ENCODE measurements around the gene TAS2R10.
"Not testable (repeated sequence)": the region's sequence is repeated elsewhere in the genome, so short reads cannot be mapped to it uniquely, and the experiment has no call there.

The TAS2R10 gene, protein sequence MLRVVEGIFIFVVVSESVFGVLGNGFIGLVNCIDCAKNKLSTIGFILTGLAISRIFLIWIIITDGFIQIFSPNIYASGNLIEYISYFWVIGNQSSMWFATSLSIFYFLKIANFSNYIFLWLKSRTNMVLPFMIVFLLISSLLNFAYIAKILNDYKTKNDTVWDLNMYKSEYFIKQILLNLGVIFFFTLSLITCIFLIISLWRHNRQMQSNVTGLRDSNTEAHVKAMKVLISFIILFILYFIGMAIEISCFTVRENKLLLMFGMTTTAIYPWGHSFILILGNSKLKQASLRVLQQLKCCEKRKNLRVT

GRCh38 chr12:10826258-10826657 is at the start of gene TAS2R10:
TAS2R10 (minus strand) TSS chr12:10826358; CDS start chr12:10826269, 89 bp downstream.
- DNase-seq (ENCODE audit: low read depth), result no peak

DNA sequence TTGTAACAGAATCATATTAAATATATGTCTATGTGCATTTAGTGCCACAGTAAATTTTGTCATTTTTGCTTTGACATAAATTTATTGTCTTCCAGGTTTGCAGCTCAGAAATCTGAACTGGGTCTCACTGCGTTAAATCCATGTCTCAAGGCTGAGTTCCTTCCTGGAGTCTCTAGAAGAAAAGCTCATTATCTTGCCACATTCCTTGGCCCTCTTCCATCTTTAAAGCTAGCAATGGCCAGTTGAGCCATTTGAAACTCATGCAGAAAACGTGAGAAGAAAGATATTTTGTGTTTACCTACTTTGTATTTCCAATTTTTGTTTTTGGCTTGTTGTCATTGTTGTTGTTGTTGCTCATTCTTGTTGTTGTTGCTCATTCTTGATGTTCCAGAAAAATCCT is 47.2 kb upstream of the TAS2R10 start:
- no peak for DNase-seq (ENCODE audit: low read depth)

- DNase-seq (ENCODE audit: low read depth), result no peak
Measured at GRCh38 chr12:10867381-10867780, 41.2 kb upstream of the TAS2R10 start.

DNA sequence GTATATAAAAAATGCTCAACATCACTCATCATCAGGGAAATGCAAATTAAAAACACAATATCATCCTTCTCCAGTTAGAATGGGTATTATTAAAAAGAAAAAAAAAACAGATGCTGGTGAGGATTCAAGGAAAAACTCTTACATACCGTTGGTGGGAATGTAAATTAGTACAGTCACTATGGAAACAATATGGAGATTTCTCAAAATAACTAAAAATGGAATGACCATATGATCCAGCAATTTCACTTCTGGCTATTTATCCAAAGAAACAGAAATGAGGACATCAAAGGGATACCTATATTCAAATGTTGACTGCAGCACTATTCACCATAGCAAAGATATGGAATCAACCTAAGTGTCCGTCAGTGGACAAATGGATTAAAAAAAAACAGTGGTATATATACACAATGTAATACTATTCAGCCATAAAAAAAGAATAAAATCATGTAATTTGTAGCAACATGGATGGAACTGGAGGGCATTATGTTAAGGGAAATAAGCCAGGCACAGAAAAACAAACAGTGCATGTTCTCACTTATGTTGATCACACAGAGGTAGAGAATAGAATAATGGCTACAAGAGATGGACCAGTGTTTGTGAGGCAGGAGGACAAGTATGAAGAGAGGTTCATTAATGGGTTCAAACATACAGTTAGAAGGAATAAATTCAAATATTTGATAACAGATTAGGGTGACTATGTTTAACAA is 37.5 kb upstream of the TAS2R10 start:
- DNase-seq (ENCODE audit: low read depth), result no peak

DNA sequence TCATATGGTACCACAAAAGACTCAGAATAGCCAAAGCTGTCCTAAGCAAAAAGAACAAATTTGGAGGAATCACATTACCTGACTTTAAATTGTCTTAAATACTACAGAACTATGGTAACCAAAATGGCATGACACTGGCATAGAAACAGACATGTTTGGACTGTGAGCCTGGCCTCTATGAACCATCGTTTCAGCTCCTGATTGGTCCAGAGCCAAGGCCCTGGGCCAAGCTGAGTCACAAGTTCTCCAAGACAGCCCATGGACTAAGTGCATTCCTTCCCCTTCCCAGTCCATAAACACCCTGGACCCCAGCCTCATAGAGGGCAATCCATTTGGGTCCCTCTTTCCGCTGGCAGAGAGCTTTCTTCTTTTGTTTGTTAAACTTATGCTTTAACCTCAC is 35.2 kb upstream of the TAS2R10 start:
- DNase-seq (ENCODE audit: low read depth), result no peak

DNA sequence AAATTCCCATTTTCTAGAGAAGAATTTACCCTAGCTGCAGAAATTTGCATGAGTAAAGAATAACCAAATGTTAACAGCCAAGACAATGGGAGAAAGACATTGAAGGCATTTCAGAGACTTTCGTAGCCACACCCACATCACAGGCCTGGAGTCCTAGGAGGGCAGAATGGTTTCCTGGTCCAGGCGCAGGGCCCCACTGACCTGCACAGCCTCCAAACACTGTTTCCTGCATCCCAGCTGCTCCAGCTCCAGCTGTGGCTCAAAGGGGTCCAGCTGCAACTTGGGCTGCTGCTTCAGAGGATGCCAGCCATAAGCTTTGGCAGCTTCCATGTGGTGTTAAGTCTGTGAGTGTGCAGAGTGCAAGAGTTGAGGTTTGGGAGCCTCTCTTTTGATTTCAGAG is 29.6 kb upstream of the TAS2R10 start:
- DNase-seq (ENCODE audit: low read depth), result no peak

DNA sequence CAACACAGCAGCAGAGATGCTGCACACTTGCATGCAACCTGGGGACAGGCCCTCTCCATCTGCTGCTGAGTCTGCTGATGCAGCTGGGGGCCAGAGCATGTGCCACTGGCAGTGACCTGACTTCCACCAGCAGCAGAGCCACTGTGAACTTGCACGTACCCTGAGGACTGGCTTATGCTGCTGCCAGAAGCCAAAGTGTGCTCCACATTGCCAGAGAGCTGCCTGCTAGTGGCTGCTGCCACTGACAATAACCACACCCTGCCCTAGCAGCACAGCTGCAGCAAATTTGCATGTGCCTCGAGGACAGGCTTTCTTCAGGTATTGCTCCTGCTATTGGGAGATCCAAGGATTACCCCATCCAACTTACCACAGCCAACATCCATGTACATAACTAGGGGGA is 27.6 kb upstream of the TAS2R10 start:
- DNase-seq (ENCODE audit: low read depth), result no peak

- DNase-seq (ENCODE audit: low read depth), result no peak
Measured at GRCh38 chr12:10851243-10851858, 25.2 kb upstream of the TAS2R10 start.

DNA sequence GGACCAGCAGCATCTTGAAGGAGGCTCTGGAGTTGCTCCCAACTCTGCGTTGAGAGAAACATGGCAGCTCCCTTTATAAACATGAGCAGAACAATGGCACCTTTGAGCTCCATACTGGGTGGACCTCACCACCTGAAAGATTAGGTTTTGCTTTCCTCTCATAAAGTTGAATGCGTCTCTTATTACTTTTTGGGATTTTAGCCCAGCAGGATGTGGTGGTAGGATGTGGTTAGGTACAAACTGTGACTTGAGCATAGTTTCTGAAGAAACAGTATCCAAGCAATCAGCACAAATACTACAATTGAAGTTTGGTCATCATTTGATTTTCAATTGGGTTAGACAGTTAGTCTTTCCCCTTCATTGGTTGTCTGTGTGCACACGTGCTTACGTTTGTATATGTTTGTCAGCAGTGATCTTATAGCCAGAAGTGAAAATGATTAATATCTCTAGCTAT is 23.3 kb upstream of the TAS2R10 start, which contains the start of gene PRR4:
PRR4 (minus strand) TSS at position 51 of the 454 bp plus-strand sequence; CDS start at position 13, 38 bp downstream.
- no peak for DNase-seq (ENCODE audit: low read depth)

- DNase-seq (ENCODE audit: low read depth), result no peak
Measured at GRCh38 chr12:10847744-10848143, 21.6 kb upstream of the TAS2R10 start.

DNA sequence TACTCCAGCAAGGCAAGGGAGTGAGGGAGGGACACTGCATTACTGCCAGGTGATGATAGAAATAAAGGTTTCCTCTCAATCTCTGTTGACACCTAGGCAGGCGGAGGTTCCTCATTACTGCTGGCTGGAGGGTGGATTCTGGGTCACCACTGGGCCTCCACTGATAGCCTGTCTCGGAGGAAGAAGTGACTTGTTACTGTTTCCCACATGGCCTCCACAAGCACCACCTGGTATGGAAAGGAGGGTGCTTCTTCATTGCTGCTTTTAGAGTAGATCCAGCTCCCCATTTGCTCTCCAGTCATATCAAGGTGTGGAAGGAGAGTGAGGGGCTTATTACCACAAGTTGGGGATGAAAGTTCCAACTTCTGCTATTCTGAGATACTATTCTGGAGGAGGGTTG is 16.7 kb upstream of the TAS2R10 start:
- DNase-seq (ENCODE audit: low read depth), result no peak

- DNase-seq (ENCODE audit: low read depth), result no peak
Measured at GRCh38 chr12:10838461-10838860, 12.3 kb upstream of the TAS2R10 start.

DNA sequence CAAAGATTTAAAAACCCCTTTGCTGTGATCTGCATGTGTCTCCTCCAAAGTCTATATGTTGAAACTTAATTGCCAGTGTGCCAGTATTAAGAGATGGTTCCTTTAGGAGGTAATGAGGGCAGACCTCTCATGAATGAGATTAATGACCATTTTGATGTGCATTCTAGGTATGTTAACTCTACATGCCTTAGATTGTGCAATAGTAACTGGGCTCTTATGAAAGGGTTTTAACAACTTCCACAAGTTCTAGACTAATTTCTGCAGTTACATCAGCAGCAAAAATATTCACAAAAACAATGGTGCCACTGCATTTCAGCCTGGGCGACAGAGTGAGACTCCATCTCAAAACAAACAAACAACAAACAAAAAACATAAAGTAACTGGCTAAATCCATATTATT is 3.8 kb upstream of the TAS2R10 start:
- DNase-seq (ENCODE audit: low read depth), result no peak

DNA sequence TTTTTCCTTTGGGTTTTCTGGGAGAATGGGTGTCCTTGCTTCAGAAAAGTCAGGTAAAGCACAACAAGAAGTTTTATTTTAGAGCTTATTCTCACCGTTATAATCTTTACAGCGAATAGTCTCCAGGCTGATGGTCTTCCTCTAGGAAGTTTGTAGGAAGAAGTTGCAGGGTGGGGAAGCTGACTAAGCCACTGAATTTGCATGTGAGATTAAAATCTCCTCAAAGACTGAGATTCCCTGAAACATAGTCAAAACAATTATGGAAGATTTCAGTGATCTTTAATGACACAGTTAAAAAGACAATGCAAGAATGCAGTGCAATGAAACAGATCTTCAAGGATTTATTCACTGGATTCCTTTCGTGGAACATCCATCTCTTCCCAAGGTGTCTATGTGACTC is 1.2 kb downstream of the TAS2R10 start:
- no peak for DNase-seq (ENCODE audit: low read depth)

- DNase-seq (ENCODE audit: low read depth), result no peak
Measured at GRCh38 chr12:10811883-10812536, 14.1 kb downstream of the TAS2R10 start.

DNA sequence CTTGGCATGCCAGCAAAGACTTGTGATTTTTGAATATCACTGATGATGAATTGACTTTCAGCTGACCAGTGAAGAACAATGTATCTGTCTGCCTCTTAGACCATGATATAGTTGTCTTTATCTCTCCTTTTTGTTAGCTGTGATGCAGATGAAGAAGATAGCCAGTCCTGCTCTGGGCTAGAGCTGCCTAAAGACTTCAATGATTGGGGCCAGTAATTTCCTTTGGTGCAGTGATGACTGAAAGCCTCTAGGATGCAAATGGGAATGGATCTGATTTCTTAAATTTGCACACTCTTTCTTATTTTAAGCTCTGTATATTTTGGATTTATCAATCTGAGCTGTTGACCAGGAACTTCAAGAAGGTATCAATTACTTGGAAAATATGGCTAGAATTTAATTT is 16.1 kb downstream of the TAS2R10 start, which contains the start of gene TAS2R9:
TAS2R9 (minus strand) TSS at position 101 of the 400 bp plus-strand sequence; CDS start at position 8, 93 bp downstream.
- no peak for DNase-seq (ENCODE audit: low read depth)

DNA sequence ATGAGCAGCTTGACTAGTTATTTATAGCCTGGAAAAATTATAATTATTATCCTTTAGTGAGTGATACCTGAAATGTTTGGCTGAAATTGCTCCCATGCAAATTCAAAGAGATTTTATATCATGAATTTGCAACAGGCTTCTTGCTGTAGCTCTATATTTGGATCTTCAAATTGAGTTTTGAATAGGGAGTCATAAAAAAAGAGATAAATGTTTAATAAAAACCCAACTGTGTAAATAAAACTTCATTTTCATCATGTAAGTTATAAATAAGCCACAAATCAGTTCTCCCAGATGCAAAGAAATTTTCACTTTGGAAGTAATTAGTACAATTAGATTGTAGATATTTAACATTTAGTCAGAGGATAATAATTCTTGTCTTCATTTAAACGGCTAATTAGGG is 19.0 kb downstream of the TAS2R10 start, which contains the start of gene TAS2R8:
TAS2R8 (minus strand) TSS at position 101 of the 400 bp plus-strand sequence. CDS start 306 bp downstream, outside the sequence.
- DNase-seq (ENCODE audit: low read depth), result no peak

DNA sequence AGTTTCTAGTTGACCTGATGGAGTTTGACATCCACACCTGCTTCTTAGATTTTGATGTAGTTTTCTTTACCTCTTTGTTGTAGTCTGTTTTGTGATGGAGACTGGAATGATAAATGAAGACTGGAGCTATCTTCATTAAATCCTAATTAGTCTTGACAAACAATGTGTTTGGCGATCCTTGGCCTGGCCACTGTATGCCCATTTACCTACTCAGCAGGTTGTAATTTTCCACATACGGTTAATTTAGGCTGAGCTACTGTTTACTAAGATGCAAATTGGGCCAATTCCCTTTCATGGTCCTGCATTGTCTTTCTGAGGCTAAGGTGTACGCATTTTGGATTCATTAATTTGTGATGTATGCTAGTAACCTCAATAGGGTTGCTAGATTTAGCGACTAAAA is 23.6 kb downstream of the TAS2R10 start, which contains the start of gene TAS2R7:
TAS2R7 (minus strand) TSS at position 41 of the 400 bp plus-strand sequence. CDS start 57 bp downstream, outside the sequence.
- no peak for DNase-seq (ENCODE audit: low read depth)

DNA sequence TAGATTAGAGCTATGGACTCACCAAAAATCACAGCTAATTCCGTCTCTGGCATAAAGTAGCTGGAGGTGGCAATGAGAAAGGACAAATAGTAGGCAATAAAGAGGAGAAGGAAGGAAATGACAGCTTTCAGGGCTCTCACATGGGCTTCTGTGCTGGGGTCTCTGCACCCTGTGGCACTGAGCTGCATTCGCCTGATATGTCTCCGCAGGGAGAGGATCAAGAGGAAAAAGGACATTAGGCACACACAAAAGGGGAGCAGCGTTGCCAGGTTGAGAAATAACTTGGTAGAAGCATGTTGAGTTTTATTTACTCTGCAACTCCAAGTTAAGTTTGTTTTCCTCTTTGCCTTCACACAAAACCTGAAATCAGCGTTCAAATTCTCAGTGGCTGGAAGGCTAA is 24.4 kb downstream of the TAS2R10 start:
- no peak for DNase-seq (ENCODE audit: low read depth)

- no peak for DNase-seq (ENCODE audit: low read depth)
Measured at GRCh38 chr12:10794222-10794621, 31.9 kb downstream of the TAS2R10 start.

GRCh38 chr12:10791769-10792168 is 34.4 kb downstream of the TAS2R10 start:
- not testable (repeated sequence) for DNase-seq (ENCODE audit: low read depth)

DNA sequence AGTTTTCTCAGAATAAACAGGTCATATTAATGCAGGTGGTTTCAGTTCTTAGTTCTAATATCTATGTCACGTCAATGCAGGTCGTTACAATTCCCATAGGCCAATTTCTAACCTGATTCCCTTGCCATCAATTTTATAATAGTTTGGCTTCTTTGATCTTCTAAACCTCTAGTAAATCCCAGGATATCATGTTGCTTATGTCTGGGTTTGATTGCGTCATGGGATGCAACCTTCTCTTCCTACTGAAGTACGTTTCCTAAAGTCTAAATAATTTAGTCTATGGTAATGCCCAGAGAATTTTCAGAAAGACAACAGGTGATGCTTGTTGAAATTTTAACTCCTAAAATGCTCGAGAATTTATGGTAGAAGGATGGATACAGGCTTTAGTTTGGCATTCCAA is 42.9 kb downstream of the TAS2R10 start:
- no peak for DNase-seq (ENCODE audit: low read depth)

Measured in activated T-cell treated with anti-CD3 and anti-CD28 coated beads for 24 hours (primary cell).